Measurements from ENCODE around the gene CCDC88C.
"Not testable (repeated sequence)": the region's sequence is repeated elsewhere in the genome, so short reads cannot be mapped to it uniquely, and the experiment has no call there.

The CCDC88C gene

DNA sequence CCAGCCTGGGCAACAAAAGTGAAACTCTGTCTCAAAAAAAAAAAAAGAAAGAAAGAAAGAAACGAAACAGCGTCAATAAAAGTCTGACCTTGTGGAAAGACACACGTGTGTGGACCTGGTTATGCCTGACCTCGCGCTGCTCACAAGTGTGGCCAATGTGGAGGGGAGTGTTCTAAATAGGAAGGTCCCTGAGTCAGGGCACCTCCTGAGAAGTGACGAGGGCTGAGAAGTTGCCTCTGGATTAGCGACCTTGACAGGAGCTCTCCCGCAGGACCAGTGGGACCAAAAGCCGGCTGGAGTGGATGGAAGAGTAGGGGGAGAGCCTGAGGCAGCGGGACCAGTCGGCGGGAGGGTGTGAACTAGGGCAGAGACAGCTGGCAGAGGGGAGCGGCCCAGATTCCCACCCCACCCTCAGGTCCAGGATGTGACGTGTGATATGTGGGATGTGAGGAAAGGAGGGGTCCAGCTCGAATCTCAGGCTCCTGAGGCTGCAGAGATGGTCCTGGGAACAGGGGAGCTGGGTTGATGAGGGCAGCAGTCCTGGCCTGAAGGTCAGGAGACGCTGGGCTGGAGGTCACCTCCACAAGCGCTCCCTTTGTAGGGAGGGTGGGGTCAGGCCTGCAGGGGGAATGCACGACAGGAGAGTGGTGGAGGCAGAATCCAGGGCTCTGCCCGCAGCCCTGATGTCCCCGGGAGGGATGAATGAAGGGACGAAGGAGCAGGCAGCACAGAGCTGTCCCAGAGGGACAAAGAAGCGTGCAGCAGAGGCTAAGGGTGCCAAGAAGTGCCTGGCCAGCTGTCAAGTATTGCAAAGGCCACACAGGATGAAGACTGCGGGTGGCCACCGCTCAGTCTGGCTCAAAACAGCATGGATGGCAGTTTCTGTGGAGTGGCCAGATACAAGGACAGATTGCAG, 148.3 kb downstream of the CCDC88C start:
- DNase-seq (ENCODE audit: low spot score) = no peak
- Histone ChIP-seq H3K27me3 (ENCODE audit: insufficient read depth, poor library complexity, severe bottlenecking) (no peaks in the 10 kb centered on the region), H3K36me3 (ENCODE audit: low read depth) (peaks cover 20% of the 10 kb centered on the region; the same call in 1 of the 2 replicates), H3K9me3 (ENCODE audit: severe bottlenecking) (no peaks in the 10 kb centered on the region), H3K4me1 (ENCODE audit: insufficient read depth, poor library complexity, severe bottlenecking) (no peaks in the 10 kb centered on the region), H3K27ac (ENCODE audit: poor library complexity, severe bottlenecking) (no peak overlapping the region), H3K4me3 (ENCODE audit: severe bottlenecking) (no peak overlapping the region)
- no peak for ATAC-seq (ENCODE audit: low read depth)
- no peak for TF ChIP-seq CTCF (IDR thresholded peaks at IDR 0.05; ENCODE audit: poor library complexity, severe bottlenecking)

DNA sequence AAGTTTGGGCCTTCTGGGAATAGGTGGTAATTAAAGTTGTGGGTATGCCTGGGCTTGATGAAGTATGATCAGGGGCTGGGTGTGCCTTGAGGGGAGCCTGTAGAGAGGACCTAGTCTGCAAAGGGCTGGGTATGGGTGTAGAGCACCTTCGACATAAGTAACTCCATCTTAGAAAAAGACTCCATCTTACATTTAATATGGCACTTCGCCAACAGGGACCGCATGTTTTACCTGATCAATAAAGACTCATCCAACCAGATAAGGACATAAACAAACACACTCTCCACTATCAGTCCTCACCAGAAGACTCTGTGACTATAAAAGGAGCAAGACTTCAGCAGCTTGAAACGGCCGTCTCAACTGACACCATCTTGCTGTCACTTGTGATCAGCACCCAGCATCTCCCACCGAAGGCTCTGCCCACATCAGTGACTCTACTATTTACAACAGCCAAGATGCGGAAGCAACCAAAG, 149.6 kb downstream of the CCDC88C start:
- Histone ChIP-seq H3K4me3 (ENCODE audit: severe bottlenecking) (no peak overlapping the region), H3K4me1 (ENCODE audit: insufficient read depth, poor library complexity, severe bottlenecking) (no peaks in the 10 kb centered on the region), H3K27me3 (ENCODE audit: insufficient read depth, poor library complexity, severe bottlenecking) (no peaks in the 10 kb centered on the region), H3K9me3 (ENCODE audit: severe bottlenecking) (no peaks in the 10 kb centered on the region), H3K36me3 (ENCODE audit: low read depth) (peaks cover 12% of the 10 kb centered on the region; the same call in 1 of the 2 replicates), H3K27ac (ENCODE audit: poor library complexity, severe bottlenecking) (no peak overlapping the region)
- TF ChIP-seq CTCF (IDR thresholded peaks at IDR 0.05; ENCODE audit: poor library complexity, severe bottlenecking) = no peak
- ATAC-seq (ENCODE audit: low read depth) (no peak), DNase-seq (ENCODE audit: low spot score) (no peak)

DNA sequence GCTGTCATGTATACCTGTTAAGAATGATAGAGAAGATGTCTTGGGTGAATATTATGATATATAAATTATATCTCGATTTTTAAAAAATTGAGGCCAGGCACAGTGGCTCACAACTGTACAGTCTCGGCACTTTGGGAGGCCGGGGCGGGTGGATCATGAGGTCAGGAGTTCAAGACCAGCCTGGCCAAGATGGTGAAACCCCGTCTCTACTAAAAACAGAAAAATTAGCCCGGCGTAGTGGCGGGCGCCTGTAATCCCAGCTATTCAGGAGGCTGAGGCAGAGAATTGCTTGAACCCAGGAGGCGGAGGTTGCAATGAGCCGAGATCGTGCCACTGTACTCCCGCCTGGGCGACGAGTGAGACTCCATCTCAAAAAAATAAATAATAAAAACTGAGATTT, 151.3 kb downstream of the CCDC88C start:
- not testable (repeated sequence) for H3K4me3 ChIP-seq (ENCODE audit: severe bottlenecking)

DNA sequence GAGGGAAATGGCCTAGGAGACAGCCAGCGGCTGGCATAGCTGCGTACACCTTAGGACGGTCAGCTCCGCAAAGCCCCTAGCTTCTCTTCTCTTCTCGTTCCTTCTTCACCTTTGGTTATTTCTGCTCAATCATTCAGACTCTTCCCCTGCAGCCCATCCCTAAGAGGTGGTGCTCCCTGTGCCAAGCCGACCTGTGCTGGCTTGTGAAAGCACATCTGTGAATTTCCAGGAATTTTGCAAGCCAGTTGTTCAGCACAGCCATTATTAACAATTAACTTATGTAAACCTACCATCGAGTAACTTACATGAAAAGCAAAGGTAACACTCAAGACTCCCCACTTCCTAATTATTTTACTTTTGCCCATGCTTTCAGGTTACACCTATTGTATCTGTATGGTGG, 152.2 kb downstream of the CCDC88C start:
- TF ChIP-seq CTCF (IDR thresholded peaks at IDR 0.05; ENCODE audit: poor library complexity, severe bottlenecking) = no peak
- Histone ChIP-seq H3K27ac (ENCODE audit: poor library complexity, severe bottlenecking) (peak overlapping the region; percentile 3), H3K36me3 (ENCODE audit: low read depth) (no peaks in the 10 kb centered on the region), H3K4me3 (ENCODE audit: severe bottlenecking) (no peak overlapping the region), H3K9me3 (ENCODE audit: severe bottlenecking) (no peaks in the 10 kb centered on the region), H3K4me1 (ENCODE audit: insufficient read depth, poor library complexity, severe bottlenecking) (no peaks in the 10 kb centered on the region), H3K27me3 (ENCODE audit: insufficient read depth, poor library complexity, severe bottlenecking) (no peaks in the 10 kb centered on the region)
- DNase-seq (ENCODE audit: low spot score) (no peak), ATAC-seq (ENCODE audit: low read depth) (peak; percentile 28; the same call in 2 of the 3 replicates)

More for the DNA sequence above, 151.3 kb downstream of the CCDC88C start:
- DNase-seq (ENCODE audit: low spot score); ATAC-seq (ENCODE audit: low read depth); H3K9me3 ChIP-seq (ENCODE audit: severe bottlenecking); H3K36me3 ChIP-seq (ENCODE audit: low read depth); H3K4me1 ChIP-seq (ENCODE audit: insufficient read depth, poor library complexity, severe bottlenecking); H3K27me3 ChIP-seq (ENCODE audit: insufficient read depth, poor library complexity, severe bottlenecking); H3K27ac ChIP-seq (ENCODE audit: poor library complexity, severe bottlenecking): not testable (repeated sequence)

- Histone ChIP-seq H3K4me3 (ENCODE audit: severe bottlenecking) (peak overlapping the region; percentile 33), H3K36me3 (ENCODE audit: low read depth) (no peaks in the 10 kb centered on the region), H3K9me3 (ENCODE audit: severe bottlenecking) (no peaks in the 10 kb centered on the region), H3K27ac (ENCODE audit: poor library complexity, severe bottlenecking) (peak overlapping the region; percentile 3), H3K27me3 (ENCODE audit: insufficient read depth, poor library complexity, severe bottlenecking) (no peaks in the 10 kb centered on the region), H3K4me1 (ENCODE audit: insufficient read depth, poor library complexity, severe bottlenecking) (no peaks in the 10 kb centered on the region)
- TF ChIP-seq CTCF (IDR thresholded peaks at IDR 0.05; ENCODE audit: poor library complexity, severe bottlenecking) = no peak
- no peak for DNase-seq (ENCODE audit: low spot score)
- ATAC-seq (ENCODE audit: low read depth) = peak; percentile 66
These were observed 153.2 kb downstream of the CCDC88C start for GRCh38 chr14:91264151-91265150.

All from RWPE2 (cell line).